Fibroblast of skin of right quadriceps (primary cell): ENCODE data around the gene STK32B.
"Not testable (repeated sequence)": the region's sequence is repeated elsewhere in the genome, so short reads cannot be mapped to it uniquely, and the experiment has no call there.

Source experiments
- DNase-seq: peaks from one replicate; pipeline ENCODE4 v3.0.0-alpha.2; 2013

The STK32B gene

DNA sequence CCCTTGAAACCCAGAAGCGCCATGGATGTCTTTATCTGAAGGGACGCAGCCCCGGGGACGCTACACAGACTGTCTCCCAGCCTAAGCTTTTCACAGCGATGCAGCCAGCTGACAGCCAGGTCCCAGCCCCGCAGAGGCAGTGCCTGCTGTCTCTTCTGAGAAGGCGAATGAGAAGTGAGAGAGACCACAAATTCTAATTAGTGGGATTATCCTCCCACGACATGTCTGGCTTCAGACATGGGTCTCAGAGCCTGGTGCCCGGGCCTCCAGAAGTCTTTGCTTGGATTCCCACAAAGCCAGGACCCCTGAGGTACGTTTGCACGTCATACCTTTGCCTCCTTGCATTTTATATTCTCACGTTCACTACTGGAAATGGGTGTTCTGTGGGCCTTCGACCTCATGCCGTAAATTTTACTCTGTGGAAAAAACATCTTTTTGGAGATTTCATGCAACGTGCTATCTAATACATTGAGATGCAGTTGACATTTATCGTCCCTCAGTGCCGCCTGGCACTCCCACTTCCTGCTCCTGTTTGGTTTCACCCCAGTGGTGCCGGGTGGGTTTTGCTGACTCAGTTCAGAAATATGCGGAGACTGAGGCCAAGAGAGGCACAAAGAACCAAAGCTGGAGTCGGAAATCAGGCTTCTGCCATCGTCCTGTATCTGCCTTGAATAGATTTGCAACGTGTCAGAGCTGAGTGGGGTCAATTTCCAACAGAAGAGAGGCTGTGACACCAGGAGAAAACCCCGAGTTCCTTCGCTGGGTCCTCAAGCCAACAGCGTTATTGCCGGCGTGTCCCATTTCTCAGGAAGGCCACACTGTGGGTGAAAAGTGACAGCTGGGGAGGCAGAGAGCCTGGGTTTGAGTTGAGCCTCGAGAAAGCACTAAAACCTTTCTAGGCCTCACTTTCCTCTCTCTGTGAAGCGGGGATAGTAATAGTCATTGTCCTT, 114.4 kb downstream of the STK32B start:
- peak; percentile 88 for DNase-seq

DNA sequence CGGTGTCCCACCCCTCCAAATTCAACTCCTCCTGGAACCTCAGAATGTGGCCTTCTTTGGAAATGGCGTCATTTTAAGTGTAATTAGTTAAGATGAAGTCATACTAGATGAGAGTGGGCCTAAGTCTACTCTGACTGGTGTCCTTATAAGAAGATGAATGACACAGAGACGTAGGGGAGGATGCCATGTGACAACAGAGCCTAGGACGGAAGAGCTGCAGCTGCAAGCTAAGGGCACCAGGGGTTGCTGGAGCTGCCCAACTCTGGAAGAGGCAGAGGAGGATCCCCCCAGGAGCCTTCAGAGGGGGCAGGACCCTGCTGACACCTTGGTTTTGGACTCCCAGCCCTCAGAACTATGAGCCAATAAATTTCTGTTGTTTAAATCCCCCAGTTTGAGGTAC, 115.1 kb downstream of the STK32B start:
- no peak for DNase-seq

DNA sequence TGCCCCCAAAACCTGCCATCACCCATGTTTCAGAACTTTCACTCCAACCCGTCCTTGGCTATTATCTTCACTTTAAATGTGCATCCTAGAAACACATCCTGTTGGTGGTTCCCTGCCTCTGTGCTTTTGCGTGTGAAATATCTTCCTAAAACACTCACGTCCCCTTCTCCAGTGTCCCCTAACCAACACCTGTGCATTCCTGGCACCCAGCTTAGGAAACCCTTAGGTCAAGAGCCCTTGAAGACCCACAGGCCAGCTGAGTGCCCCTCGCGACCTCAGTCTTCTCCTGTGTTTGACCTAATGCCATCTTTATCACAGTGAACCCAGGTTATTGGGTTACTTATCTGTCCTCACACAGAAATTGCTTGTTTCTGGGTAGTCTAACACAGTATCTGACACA, 117.6 kb downstream of the STK32B start:
- no peak for DNase-seq

DNA sequence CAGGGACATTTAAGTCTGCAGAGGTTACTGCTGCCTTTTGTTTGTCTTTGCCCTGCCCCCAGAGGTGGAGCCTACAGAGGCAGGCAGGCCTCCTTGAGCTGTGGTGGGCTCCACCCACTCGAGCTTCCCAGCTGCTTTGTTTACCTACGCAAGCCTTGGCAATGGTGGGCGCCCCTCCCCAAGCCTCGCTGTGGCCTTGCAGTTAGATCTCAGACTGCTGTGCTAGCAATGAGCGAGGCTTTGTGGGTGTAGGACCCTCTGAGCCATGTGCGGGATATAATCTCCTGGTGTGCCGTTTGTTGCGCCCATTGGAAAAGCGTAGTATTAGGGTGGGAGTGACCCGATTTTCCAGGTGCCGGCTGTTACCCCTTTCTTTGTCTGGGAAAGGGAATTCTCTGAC, 124.6 kb downstream of the STK32B start:
- DNase-seq = not testable (repeated sequence)

DNA sequence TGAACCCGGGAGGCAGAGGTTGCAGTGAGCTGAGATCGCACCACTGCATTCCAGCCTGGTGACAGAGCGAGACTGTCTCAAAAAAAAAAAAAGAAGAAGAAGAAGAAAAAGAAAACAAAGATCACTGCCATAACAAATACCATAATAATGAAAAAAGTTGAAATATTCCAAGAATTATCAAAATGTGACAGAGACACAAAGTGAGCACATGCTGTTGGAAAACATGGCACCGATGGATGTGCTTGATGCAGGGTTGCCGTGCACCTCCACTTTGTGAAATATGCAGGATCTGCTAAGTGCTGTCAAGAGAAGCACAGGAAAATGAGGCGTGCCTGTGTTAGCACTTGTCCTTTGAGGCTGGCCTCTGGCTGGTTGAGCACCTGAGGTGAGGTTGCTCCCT, 133.3 kb downstream of the STK32B start:
- DNase-seq = no peak

DNA sequence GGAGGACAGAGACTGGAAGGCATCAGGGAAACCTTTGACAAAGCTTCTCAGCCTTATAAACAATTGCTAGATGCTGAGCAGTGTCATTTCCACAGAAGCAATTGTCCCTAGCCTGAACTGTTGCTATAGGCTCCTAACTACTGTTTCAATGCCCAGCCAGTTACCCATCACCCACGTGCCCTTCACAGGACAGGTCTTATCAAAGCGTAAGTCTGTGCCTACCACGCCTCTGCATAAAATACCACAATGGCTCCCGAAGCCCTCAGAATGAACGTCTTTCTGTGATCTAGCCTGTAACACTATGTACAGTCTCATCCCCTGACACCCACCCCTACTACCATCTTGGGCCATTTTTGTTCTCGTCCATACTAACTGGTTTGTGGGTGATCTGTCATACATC, 134.3 kb downstream of the STK32B start:
- DNase-seq = no peak

DNA sequence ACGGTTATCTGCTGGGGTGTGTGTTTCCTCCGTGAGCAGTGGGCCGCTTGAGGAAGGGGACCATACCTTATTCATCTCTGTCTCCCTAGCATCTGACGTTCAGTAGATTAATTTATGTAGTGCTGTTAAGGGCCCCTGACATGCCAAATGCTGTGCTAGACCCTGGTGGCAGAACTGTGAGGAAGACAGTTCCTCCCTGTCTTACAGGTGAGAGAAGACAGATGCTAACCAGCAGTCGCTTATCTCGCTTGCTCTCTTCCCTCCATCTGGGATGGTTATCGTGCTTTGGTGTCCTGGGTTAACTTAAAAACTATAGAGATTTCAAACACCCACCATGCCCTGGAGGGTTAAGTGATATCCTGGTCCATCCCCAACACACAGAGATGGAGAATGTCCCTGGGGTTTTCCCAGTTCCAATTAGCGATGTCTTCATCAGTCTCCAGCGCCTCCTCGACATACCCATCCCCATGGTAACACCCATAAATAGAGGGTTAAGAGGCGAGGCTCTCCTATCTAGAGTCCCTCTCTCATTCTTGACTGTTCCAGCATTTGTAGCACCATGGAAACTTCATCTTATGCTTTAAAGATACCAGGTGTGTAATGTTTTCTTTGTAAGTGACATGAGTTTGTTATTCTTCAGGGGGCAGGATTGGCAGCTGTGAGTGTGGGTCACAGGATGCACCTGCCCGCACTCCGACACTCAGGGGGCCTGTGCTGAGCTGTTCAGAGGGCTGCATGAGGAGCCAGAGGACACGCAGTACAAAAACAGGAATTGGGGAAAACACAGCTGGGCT, 135.2 kb downstream of the STK32B start:
- no peak for DNase-seq

DNA sequence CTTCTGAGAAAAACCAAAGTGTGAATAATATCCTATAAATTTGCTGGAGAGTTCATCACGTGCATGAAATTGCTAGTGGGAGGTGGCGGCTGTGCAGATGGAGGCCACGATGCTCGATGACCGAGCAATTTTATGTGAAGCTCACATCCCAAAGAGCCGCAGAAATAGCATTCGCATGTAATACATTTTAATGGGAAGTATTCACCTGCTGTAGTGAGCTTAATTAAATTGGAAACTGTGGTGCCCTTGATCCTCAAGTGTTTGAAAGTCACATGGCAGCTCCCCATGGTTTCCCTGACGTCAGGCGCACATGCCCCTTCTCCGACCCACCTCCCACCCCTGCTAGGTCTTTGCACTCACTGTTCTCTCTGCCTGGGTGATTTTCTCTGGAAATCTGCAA, 136.8 kb downstream of the STK32B start:
- DNase-seq = no peak

DNA sequence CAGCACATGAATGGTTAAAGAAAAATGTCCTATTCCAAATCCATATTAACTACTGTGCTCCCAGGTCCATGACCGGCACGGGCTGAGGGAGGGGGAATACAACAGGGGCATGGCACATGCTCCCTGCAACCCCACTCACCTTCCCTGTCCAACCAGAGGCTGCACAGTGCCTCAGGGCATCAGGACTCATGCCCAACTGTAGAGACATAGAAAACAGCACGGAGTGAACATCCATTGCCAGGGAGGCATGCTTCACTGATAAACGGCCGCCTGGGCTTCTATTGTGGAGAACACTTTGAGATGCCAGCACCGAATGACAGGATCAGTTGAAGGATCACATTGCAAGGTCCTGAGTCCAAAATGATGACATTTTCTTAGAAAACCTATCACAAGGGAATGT, 140.6 kb downstream of the STK32B start:
- no peak for DNase-seq

DNA sequence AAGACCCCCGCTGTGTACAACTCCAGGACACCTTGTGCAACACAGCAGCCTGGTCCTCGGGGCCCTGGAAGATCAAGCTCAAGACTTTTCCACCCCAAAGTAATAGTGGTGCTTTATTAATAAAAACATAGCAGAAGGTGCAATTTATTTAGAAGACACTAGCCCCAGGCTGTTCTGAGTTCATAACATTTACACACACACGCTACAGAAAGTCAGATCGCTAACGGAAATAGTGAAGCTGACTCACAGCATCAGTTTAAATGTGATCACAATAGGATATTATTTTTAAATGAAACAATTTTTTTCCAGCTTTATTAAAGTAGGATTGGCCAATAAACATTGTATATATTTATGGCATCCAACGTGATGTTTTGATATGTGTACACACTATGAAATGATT, 141.0 kb downstream of the STK32B start:
- DNase-seq = no peak

DNA sequence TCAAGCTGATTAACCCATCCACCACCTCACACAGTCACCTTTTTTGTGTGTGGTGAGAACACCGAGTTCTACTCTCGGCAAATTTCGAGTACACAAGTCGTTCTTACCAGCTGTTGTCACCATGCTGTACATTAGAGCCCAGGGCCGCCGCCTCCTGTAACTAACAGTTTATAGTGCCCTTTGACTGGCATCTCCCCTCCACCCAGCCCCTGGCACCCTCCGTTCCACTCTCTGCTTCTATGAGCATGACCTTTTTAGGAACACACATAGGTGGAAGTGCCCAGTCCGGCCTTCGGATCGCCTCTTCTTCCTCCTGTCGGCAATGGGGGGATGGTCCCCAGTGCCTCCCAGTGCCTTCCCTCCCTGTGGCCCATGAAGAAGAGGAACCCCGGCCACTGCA, 141.4 kb downstream of the STK32B start:
- no peak for DNase-seq

DNA sequence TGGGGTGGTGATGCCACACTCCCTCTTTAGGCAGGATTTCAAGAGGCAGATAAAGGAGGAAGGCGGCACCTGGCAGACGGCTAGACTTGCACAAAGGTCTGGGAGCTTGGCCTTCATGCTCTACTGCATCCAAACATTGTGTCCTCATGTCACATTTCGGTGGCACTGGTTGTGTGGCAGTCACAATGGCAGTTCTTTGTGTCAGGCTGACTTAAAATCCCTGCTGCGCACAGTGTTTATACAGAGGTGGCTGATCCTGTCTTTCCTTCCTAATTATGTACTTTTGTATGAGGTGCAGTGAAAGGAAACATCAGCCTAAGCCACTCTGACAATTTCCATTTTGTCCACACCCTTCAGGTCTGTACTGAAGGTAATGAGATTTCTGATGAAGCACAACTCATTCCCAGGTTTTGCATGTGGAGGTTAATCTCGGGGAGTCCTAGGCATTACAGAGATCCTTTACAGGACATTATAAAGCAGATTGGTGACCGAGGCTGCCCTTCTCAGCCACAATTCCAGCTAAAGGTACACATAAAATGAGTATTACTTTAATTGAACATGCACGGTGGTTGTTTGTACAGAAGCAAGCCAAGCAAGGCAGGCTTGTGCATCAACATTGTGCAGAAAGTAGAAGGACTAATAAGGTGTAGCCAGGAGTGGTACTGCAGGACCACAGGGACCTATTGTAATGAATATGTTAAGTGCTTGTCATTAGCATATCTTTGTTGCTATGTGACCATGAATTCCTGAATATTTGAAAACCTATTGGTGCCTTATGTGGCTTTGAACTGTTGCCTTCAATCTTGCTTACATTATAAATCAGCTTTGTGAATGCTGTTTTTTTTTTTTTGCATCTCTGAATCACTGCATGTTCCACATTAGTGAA, 147.6 kb downstream of the STK32B start:
- DNase-seq = no peak

DNA sequence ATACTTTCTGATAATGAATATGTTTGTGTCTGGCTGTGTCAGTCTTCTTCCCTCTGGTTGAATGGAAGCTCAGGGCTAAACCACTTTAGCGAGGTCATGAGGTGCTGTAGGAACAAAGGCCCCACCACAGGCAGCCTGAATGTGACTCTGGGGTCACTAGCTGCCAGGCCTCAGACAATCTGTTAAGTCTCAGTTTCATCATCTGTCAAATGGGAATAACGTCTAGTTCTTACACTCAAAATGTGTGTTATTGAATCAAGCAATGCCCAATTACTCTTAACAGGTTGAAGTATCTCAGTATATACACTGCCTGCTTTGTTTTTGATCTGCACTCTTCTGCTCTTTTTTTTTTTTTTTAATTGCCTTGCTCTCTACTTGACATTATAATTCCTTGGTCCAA, 148.6 kb downstream of the STK32B start:
- no peak for DNase-seq

DNA sequence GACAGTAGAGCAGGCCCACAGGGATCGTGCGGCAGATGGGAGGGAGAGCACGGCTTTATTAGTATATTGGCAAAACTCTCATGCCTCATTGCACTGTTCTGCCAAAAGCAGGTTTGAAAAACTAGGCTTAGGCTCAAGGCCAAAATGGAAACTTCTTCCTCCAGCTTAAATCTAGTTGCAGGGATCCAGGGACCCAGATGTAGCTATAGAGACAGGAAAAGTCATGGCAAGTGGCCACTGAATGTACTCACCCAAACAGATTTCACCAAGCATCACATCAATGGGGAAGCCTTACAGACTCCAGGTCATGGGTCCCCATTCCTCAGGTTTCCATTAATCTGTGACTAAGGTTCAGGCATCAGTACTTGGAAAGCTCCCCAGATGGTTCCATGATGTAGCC, 149.2 kb downstream of the STK32B start:
- no peak for DNase-seq

DNA sequence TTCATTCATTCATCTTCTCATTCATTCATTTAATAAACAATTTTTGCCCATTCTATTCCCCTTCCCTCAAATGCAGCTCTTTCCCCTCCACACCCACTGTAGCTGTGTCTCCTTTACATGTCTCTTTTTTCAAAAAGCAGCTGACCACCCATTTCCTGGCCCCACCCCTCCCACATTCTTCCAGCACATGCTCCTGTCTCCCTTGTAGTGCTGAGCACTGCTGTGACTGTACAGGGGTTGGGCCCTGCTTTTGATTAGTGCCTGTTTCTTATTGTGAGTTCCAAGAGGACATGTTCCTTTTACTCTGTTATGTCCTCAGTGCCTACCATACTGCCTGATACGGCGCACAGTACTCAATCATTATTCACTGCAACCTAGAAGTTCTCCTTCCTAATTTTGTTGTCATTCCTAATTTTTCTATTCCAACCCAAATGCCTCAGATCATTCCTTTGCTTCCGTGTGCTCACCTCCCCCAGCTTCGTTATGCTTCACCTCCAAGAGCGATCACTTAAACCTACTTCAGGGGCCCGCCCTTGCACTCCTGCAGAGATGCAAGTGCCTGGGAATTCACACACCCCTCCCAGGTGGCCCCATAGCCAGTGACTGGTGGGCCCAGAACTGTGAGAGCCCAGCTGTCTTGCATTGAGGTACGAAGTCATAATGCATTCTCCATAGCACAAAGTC, 152.2 kb downstream of the STK32B start:
- peak; percentile 53 for DNase-seq

DNA sequence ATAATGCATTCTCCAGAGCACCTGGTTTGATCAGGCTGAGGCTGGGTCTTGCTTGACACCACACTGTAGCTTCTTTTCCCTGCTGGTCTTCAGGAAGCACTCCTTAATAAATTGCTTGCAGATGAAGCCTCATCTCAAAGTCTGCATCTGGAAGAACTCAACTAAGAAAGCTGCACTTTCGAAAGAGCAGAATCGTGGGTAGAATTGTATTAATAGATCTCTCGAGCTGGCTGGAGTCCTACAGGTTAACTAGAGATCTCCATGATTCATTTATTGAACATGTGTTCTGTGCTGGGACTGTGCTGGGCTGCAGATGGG, 152.7 kb downstream of the STK32B start:
- DNase-seq = peak; percentile 60

DNA sequence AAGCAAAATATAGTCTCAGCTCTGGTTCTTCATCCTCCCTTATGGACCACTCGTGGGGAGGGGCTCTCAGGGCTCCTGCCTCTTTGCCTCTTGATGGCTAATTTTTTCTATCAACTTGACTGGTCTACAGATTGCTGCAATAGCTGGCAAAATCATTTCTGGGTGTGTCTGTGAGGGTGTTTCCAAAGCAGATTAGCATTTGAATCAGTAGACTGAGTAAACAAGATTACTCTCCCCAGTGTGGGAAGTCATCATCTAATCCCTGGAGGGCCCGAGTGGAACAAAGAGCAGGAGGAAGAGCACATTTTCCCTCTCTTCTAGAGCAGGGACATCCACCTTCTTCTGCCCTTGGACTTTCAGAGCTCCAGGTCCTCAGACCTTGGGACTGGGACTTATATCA, 153.5 kb downstream of the STK32B start:
- DNase-seq = no peak

DNA sequence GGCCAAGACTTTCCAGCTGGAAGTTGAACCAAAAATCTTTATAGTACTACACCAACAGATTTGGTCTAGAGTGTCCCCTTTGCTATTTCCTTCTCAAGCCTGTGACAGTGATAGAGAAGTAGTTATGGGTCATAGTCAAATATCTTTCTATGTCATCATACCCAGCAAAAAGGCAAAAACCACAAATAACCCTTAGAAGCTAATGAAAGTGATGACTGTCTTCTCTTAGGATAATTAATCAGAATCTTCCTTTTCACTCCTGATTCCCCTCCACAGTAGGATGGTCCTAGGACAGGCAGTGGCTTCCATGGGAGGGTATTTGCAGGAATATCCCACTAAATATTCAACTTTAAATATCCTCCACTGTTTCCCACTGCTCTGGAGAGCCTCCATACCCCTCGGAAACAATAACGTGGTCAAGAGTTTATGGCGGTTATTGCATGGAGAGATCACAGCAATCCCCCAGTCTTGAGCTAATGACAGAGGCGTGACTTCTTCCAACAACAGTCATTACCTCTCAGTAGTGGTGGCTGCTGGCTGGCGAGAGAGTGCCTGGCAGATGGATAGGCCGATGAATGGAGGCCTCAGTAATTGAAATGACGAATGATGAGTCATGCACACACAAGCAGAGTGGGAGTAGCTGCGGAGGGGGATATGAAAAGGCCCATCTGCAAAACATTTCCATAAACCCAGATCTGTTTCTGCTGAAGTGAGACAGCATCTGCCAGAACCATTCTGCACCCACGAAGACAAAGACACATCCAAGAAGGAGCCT, 154.9 kb downstream of the STK32B start:
- DNase-seq = peak; percentile 94

DNA sequence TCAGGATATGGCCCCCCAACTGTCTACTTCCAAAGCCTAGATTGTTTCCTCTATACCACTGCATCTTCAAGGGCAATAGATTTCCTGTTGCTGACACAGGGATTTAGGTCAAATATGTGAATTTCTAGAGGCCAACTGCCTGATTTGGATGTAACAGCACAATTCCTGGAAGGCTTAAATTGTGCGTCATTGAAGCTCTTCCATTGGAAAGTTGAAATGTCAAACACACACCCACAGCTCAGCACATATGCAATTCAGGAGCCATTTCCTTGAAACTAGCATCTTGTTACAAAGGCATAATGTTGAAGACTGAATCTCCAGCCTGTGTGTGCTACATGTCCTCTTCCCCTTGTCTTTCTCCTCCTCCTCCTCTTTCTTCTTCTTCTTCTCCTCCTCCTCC, 158.6 kb downstream of the STK32B start:
- DNase-seq = peak; percentile 51

DNA sequence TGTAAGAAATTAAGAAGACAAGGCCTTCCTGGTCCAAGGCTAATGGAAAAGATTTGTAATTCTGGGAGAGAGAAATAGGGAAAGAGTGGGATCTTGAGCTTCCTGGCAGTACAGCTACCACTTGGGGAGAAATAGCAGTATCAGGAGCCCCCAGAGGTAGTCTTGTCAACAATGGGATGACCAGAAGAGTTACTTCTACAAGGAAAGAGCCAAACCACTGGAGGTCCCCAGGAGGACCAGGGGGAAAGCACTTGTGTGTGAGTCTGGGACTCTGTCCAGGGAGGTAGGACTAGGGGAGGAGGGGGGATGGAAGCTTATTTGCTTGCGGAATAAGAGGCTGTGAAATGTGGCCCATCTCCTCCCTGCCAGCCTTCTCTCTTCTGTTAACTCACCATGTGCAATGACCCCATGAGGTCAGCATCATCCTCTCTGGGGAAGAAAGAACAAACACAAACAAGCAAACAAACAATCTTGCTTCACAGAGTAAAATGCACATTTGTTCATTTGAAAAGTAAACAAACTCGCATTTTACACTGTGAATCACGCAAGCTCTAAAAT, 160.1 kb downstream of the STK32B start:
- no peak for DNase-seq

DNA sequence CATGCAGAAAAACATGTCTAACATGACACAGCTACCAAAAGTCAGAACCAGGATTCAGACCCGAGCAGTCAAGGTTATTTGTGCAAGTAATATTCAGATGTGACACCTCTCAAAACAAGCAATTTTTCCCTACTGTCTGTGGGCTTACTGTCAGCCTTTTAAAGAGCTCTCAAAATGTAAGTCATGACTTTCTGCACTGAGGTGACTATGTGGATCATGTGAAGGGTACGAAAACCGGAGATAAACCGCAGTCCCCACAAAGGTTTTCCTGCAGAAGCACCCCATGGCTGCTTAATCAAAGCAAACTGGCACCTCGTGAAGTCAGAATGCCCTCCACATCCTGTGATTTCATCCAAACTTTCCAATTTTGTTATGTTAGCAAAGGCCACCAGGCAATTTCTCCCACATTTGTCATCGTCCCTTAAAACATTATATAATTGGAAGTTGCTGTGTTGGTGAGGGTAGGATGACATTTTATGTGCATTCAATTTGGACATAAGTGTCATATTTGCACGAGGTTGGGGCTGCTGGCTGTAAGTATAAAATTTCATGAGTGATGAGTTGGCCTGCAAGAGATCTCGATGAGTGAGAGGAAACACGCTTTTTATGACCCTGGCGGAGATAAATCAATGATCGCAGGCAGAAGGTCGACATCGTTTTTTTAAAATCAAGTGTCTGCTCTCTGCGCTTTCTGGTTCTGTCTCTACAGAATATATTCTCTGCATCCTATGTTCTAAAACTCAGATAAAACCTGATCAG, 161.2 kb downstream of the STK32B start:
- DNase-seq = peak; percentile 40
